Kidney tubule cell (primary cell): ENCODE measurements around the gene DISP3.

Experiments
- DNase-seq: peaks from one replicate; pipeline ENCODE4 v3.0.0-alpha.2; 2018; ENCODE audit warnings: low spot score

The DISP3 gene

DNA sequence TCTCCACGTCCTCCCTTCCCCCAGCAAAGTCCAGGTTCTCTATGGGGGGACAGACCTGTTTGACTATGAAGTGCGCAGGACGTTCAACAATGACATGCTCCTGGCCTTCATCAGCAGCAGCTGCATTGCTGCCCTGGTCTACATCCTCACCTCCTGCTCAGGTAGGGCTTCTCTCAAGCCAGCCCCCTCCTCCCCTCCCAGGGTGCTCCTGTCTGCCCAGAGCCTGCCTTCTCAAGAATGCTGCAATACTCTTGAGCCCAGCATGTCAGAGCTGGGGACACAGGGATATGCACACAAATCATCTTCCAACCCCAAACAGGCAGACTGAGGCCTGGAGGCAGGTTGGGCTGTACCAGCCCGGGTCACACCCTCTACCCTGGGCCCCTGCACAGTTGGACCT lies 35.4 kb downstream of the DISP3 start:
- no peak for DNase-seq

DNA sequence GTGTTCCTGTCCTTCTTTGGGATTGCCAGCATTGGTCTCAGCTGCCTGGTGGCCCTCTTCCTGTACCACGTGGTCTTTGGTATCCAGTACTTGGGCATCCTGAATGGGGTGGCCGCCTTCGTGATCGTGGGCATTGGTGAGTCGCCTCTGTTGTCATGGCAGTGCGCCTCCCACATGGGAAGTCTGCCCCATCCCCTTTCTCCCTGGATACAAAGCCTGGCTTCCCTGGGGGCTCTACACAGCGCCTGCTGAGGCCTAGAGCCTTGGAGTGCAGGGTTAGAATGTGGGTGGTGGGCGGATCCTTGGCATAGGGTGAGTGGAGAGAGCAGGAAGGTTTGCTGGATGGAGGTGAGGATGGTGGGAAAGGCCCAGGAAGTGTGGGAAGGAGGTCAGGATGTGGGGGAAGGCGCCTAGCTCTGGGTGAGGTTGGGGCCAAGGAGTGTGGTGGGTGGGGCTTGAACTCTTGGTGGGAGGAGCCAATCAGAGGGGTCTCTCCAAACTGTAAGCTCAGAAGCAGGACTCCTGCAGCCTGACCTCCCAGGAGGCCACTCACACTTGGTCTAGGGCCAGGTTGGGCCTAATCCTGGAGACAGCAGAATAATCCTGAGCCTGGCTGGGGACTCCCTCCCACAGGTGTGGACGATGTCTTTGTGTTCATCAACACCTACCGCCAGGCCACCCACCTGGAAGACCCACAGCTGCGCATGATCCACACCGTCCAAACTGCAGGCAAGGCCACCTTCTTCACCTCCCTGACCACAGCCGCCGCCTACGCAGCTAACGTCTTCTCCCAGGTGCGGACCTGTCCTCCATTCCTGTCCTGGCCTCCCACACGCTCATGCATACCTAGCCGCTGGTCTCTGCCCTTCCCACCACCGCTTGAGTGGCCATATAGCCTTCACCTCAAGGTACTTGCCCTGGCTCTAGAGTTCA lies 36.7 kb downstream of the DISP3 start:
- no peak for DNase-seq

DNA sequence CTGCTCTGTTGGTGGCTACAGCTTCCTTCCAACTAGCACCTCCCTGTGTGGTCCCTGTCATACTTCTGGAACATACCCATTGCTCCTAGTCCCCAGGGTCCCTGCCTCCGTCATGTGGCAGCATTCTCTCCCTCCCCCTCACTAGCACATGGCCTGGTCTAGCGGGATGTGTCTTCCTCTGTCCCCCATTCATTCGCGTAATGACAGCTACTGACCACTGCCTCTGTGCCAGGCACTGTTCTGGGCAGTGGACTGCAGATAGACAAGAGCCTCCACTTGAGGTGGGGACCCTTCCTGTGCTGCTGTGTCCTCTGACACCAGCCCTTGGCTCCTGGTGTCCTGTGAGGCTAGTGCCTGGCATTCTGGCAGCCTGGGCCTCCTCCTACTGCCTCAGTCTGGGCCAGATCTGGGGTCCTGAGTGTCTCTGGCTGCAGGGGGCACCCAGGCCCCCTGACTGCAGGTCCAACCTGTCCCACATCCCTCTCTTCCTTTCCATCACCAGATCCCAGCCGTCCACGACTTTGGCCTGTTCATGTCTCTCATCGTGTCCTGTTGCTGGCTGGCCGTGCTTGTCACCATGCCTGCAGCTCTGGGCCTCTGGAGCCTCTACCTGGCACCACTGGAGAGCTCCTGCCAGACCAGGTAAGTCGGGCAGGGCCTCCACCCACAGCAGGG lies 38.1 kb downstream of the DISP3 start:
- no peak for DNase-seq

DNA sequence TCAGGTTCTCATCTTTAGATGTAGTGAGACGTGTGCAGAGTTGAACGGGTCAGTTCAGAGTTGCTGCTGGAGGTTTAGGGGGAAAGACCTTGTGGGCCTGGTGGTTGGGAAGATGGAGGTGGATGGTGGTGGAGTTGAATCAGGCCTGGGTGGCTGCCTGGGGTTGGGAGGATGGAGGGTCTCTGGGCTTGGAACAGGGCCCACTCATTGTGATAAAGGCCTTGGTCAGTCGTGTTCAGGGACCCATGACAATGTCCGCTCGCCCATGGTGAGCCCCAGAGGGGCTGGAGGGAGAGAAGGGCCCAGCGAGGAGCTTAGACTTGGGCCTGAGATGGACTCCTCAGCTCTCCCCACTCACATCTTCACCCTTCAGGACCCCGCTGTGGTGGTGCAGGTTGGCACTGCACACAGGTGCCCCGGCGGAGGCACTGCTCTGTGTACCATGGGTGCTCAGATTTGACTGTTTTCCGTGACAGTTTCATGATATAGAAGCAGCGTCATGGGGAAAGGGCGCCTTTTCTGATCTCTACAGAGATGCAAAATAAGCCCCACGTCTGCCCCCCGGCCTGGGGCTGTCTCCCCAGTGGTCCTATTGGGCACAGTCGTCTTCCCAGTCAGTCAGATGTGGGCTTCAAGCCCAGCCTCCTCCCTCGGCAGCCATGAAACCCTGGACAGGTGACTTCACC lies 39.2 kb downstream of the DISP3 start:
- DNase-seq: no peak

DNA sequence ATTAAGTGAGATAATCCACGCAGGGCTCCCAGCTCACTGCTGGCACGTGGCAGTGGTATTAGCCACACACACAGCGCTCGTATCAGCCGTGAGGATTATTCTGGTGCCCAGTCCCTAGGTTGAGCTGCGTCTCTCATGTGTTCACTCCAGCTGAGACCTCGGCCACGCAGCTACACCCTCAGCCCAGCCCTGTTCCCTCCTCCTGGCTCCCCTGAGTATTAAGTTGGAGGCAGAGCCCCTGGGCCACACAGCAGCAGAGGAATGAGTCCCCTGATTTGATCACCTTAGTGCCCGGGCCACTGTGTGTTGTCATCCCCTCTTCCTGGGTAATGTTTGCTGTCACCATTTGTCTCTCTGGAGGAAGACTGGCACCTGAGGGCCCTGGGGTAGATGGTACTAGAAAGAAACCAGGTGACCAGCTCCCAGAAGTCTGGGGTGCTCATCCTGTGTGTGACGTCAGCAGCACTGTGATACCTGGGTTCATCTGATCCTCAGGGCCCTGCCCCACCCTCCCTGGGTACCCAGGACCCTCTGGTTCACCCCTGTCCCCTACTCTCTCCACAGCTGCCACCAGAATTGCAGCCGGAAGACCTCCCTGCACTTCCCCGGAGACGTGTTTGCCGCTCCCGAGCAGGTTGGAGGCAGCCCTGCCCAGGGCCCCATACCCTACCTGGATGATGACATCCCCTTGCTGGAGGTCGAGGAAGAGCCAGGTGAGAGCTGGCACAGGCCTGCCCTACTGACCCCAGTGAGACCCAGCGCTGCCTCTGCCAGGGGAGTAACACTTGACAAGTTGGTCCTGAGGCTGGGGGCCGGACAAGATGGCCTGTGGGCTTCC lies 40.1 kb downstream of the DISP3 start:
- DNase-seq: no peak

DNA sequence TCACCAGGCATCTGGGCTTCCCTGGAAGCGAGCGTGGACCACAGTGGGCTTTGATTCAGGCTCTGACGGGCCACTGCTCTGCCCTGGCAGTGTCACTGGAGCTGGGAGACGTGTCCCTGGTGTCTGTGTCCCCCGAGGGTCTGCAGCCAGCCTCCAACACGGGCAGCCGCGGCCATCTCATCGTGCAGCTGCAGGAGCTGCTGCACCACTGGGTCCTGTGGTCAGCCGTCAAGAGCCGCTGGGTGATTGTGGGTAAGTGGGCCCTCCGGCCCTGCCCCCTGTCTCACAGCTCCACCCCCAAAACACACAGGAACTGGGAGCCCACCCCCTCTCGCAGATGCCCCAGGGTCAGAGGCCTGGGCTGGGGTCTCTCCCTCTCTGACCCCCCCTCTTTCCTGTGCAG lies 40.7 kb downstream of the DISP3 start:
- no peak for DNase-seq

DNA sequence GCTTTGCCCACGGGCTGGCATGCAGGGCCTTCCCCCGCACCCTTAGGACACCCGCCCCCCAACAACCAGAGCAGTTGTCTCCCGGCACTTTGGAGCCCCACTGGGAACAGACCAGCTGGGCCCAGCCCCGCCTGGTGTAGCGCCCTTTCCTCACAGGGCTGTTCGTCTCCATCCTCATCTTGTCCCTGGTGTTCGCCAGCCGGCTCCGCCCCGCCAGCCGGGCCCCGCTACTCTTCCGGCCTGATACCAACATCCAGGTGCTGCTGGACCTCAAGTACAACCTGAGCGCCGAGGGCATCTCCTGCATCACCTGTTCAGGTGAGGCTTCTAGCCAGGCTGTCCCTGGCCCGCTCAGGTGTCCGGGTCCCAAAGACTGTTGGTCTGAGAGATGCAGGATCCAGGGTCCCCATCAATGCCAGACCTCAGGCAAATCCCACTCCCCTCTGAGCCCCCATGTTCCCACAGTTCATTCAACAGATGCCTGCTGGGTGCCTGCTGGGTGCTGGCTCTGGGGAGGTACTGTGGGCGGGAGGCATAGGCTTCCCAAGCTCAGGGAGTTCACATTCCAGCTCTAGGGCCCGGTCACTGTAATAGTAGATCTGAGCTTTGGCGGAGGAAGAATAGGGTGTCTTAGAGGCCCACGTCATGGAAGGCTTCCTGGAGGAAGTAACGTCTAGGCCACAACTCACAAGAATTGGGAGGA lies 41.7 kb downstream of the DISP3 start:
- DNase-seq: no peak

DNA sequence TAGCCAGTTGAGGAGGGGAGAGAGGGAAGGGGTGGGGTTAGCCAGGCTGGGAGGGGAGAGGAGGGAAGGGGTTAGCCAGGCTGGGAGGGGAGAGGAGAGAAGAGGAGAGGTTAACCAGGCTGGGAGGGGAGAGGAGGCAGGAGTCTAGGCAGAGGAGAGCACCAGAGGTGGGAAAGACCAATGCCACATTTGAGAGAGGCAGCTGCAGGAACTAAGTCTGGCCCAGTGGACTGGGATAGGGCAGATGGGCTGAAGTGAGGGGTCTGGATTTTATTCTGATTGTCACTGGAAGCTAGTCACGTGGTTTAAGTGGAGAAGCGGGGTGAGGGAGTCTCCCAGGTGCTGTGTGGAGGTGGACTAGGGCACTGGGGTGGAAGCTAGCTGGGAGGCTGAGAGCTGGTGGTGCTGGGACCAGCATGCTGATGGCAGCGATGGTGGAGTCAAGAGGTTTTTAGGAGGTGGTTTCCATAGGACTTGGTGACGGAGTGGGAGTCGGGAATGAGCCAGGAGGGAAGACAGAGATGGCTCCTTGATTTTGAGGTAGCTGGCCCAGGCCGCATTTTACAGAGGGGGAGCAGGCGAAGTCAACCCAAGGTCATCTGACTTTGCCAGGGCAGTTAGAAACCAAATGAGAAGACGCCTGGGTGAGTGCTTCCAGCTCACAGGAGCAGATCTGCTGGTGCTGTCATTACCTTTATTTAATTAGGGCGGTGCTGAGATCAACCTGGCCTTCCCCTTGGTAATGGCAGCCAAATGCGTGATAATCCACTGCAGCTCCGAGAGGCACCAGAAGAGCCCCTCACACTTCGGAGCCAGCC lies 42.8 kb downstream of the DISP3 start:
- no peak for DNase-seq

DNA sequence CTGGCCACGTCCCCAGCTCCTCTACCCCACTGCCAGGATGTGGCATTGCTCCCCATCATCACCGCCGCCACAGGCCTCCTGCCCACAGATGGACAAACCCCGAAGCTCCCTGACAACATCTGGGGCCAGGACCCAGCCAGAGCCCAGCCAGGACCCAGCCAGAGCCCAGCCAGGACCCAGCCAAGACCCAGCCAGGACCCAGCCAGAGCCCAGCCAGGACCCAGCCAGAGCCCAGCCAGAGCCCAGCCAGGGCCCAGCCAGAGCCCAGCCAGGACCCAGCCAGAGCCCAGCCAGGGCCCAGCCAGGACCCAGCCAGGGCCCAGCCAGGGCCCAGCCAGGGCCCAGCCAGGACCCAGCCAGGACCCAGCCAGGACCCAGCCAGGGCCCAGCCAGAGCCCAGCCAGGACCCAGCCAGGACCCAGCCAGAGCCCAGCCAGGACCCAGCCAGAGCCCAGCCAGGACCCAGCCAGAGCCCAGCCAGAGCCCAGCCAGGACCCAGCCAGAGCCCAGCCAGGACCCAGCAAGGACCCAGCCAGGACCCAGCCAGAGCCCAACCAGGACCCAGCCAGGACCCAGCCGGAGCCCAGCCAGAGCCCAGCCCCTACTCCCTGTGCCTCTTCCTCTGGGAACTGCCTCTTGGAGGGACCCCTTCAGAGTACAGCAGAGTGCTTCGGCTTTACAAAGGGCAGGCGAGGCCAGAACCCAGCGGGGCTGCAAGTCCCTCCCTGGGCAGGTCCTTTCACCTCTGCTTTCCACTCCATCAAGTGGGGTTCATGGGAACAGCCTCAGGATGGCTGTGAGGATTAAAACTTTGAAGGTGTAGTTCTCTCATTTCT lies 43.7 kb downstream of the DISP3 start:
- no peak for DNase-seq

DNA sequence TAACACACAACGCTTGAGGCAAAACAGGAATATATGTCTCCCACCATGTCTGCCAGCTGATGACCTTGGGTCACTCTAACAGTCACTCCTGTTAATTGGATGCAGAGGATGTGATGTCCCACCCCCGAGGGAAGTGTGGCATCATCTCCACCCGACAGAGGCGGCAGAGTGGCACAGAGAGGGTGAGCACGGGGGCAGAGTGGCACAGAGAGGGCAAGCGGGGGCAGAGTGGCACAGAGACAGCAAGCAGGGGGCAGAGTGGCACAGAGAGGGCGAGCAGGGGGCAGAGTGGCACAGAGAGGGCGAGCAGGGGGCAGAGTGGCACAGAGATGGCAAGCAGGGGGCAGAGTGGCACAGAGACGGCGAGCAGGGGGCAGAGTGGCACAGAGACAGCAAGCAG lies 44.3 kb downstream of the DISP3 start:
- DNase-seq: no peak

DNA sequence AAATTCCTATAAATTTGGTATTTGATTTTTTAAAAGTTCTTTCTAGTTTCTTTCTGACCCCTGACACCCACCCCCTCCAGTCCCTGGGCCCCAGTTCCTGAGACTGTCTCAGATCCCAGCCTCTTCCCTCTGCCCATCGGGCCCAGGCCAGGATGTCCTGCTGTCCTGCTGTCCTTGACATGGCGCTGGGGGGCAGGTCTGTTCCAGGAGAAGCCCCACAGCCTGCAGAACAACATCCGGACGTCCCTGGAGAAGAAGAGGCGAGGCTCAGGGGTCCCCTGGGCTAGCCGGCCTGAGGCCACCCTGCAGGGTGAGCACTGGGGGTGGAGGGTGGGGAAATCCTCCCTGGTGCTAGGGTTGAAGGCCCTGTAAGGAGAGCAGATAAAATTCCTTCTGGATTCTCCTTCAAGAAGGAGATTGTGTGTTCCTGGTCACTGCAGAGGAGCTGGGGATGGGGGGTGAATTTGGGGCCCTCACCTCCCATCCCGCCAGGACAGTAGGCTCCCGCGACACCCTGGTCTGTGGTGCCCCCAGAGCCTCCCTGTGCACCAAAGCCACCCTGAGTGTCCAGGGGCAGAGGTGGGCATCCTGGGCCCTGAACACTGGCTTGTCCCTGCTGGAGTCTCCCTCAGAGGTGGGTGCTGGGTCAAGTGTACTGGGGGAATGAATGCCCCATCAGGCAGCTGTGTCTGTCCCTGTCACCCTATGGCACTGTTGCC lies 45.0 kb downstream of the DISP3 start:
- no peak for DNase-seq

DNA sequence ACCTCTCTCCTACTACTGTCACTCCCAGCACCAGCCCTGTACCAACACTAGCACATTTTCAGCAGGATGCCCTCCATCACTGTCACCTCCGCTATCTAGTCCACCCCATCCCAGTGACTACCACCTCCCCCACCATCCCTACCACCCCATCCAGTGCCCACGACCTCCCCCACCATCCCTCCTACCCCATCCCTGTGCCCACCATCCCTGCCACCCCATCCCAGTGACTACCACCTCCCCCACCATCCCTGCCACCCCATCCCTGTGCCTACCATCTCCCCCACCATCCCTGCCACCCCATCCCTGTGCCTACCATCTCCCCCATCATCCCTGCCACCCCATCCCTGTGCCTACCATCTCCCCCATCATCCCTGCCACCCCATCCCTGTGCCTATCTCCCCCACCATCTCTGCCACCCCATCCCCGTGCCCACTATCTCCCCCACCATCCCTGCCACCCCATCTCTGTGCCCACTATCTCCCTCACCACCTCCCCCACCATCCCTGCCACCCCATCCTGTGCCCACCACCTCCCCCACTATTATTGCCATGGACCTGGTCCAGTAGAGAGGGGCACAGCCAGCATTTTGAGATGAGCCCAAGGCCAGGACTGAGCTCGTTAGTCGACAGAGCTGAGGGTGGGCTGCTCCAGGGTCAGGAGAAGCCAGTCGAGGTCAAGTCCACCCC lies 45.7 kb downstream of the DISP3 start:
- no peak for DNase-seq

DNA sequence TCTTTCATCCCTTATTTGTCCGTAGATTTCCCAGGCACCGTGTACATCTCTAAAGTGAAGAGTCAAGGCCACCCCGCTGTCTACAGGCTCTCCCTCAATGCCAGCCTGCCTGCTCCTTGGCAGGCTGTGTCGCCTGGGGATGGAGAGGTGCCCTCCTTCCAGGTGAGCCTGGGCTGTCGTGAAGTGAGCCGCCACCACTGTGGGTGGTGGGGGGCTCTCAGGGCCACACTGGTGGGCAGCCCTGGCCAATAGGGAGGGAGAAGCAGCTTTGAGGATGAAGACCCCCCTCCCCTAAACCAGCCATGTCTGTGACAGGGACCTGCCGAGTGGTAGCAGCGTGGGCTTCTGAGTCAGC lies 46.2 kb downstream of the DISP3 start:
- no peak for DNase-seq

DNA sequence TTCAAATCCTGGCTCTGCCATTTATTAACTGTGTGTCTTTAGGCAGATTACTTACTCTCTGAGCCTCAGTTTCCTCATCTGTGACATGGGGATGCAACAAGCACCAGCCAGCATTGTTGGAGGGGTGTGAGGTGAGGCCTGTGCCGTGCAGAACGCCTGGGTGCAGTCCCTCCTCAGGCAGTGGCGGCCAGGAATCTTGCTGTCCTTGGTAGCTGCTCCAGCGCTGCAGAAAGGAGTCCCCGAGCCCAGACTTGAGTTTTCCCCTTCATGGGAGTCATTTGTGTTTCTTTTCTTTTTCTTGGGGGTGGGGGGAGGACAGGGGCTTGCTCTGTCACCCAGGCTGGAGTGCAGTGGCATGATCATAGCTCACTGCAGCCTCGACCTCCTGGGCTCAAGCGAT lies 46.6 kb downstream of the DISP3 start:
- no peak for DNase-seq

DNA sequence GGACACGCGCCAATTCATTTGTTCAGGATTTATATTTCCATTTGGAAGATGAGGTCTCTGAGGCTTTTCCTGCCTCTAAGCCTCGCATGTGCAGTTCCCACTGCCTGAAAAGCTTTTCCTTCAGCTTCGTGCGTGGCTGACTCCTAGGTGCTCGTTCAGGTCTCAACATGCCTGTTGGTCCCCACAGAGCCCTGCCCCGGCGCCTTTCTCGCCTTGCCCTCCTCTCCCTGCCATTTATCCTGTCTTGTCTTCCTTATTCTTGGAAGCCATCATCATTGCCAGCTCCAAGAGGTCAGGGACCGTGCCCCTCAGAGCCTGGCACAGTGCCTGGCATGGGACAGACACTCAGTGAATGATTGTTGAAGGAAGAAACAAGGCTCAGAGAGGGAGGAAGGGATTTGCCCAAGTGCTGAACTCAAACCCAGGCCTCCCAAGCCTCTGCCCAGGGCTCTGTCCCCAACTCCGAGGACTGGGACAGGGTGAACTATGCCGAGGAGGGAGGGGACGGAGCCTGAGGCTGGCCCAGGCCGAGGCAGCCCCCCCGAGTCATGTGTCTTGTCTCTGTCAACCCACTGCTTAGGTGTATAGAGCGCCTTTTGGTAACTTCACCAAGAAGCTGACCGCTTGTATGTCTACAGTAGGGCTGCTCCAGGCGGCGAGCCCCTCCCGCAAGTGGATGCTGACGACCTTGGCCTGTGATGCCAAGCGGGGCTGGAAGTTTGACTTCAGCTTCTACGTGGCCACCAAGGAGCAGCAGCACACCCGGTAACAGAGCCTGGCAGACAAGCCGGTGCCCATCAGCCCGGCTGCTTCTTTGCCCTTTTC lies 47.3 kb downstream of the DISP3 start:
- DNase-seq: no peak

DNA sequence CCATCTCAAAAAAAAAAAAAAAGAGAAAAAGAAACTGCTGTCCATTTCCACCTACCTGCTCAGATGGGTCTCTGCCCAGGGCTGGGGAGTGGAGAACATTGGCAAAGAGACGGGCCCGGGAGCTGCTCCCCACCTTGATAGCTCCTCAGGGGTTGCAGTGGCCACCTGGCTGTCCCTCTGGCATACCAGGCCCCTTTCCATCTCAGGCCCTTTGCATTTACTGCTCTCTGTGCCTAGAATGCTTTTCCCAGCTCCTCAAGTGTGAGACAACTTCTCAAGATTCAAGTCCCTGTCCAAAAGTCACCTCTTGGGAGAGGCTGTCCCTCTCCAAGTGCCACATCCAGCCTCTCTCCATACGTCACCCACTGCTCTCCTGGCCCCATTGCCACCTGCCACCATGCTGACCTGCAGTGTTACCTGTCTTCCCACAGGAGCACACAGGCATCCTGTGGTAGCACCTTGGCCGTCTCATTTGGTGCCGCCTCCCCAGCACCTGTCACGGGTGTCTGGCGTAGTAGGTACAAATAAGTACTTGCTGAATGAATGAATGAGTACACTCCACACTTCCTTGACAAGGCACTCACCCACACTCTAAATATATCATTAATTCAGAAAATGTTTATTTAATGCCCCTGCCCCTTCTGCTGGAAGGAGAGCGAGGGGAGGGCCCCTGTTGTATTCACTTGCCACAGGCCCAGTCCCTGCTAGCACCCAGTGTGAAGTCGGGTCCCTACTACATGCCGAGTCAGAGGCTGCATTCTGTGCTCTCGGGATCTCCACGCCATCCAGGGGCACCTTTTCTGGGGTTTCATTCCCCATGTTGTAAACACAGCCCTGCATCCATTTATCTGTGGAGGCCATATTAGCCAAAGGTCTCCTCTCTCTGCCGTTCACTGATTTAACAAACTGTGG lies 48.8 kb downstream of the DISP3 start:
- no peak for DNase-seq
